Measurements from ENCODE around the gene ARHGEF11. TPM values are rescaled to one million over a fixed set of nuclear protein-coding genes. Genes with fewer than 3 reads are reported as not detected.

The ARHGEF11 gene
- total and polyA plus RNA-seq, 9 of the 15 experiments (the other 6 are each of a cell fraction or from before 2014, with no cell fraction given): 0.14 to 15.5 (median 9.0) TPM

GRCh38 chr1:156935505-156936128 lies 109.9 kb downstream of the ARHGEF11 start:
- DNase-seq (ENCODE audit: extremely low read depth in 1 of 4, low spot score in 3 of 4) (no peak), ATAC-seq (no peak), FAIRE-seq (no peak)
- 89% methylated on average over 17 of the region's 17 CpGs for WGBS (ENCODE audit: insufficient coverage, low coverage, missing lambda C conversion rate)
- H3K4me1 ChIP-seq (replicated peaks in 1 of 2; ENCODE audit: control insufficient read depth in 2 of 2, insufficient read depth in 2 of 2, low read length in 2 of 2): no peaks in the 10 kb centered on the region; a peak in 2 of 5 replicates
- no peaks in the 10 kb centered on the region; the same call in 1 of the 2 replicates for H4K20me1 ChIP-seq (replicated peaks; ENCODE audit: control insufficient read depth, insufficient read depth, low read length)
- H3K9me1 ChIP-seq (ENCODE audit: control insufficient read depth, insufficient read depth, low read length): peaks cover 3% of the 10 kb centered on the region
- H3K9ac ChIP-seq (ENCODE audit: insufficient read depth in 1 of 2, low read depth in 2 of 2, low read length in 2 of 2): no peak overlapping the region
- ChIA-PET CTCF (ENCODE audit: low intra/inter-chr PET ratio) (no interaction called here), POLR2A (interaction anchor here (0.6 to 1.5 kb wide), 3 partner anchors 13 to 55 kb away, joined by 3 to 5 read pairs (median 3); no protein-coding TSS in a partner anchor)
- no TSS peak for BruUV-seq (replicated peaks)
- in situ Hi-C loops (cut with MboI): no loop called here
- H3K36me3 ChIP-seq (ENCODE audit: control insufficient read depth, insufficient read depth, low read length): peaks cover 16% of the 10 kb centered on the region; the same call in 1 of the 3 replicates
- H3K4me3 ChIP-seq: no peak overlapping the region
- H3K4me2 ChIP-seq (ENCODE audit: insufficient read depth, low read length): no peak overlapping the region
- H3K79me2 ChIP-seq (ENCODE audit: control insufficient read depth, insufficient read depth, low read length): no peaks in the 10 kb centered on the region
- no peak overlapping the region for H3K27ac ChIP-seq (ENCODE audit: extremely low read depth, low read depth, low read length)
- no peak overlapping the region for H2AFZ ChIP-seq (ENCODE audit: low read depth, low read length)
- no peaks in the 10 kb centered on the region for H3K27me3 ChIP-seq (ENCODE audit: control insufficient read depth in 2 of 2, insufficient read depth in 2 of 2, low read length in 2 of 2)
- intact Hi-C loops (cut with micrococcal nuclease): no loop called here
- no peaks in the 10 kb centered on the region for H3K9me3 ChIP-seq (replicated peaks; ENCODE audit: control insufficient read depth, insufficient read depth, low read depth, low read length)
- no peak for TF ChIP-seq ZNF280A (IDR thresholded peaks at IDR 0.05; ENCODE audit: low read depth, partially characterized antibody)
- TF ChIP-seq PPARD (CRISPR knock-in tag; IDR thresholded peaks at IDR 0.05): no peak
- TF ChIP-seq ZBTB34 (CRISPR knock-in tag; IDR thresholded peaks at IDR 0.05): no peak
- TF ChIP-seq HMBOX1 (IDR thresholded peaks at IDR 0.05): no peak
- no peak for TF ChIP-seq E2F5 (CRISPR knock-in tag; IDR thresholded peaks at IDR 0.05)
- TF ChIP-seq MEF2A (IDR thresholded peaks at IDR 0.05; ENCODE audit: control insufficient read depth, low read depth, low read length): no peak
- no peak for TF ChIP-seq MLLT1 (IDR thresholded peaks at IDR 0.05)
- TF ChIP-seq MXI1 (IDR thresholded peaks at IDR 0.05; ENCODE audit: low read depth, low read length): no peak
- no peak for TF ChIP-seq ETV5 (CRISPR knock-in tag; IDR thresholded peaks at IDR 0.05; ENCODE audit: low read depth)
- TF ChIP-seq TEAD2 (tag; IDR thresholded peaks at IDR 0.05): no peak
- TF ChIP-seq TRIM24 (IDR thresholded peaks at IDR 0.05): no peak
- no peak for TF ChIP-seq ZNF740 (CRISPR knock-in tag; IDR thresholded peaks at IDR 0.05)
- TF ChIP-seq ZNF740 (tag; IDR thresholded peaks at IDR 0.05): no peak
- TF ChIP-seq EZH2 (IDR thresholded peaks at IDR 0.05; ENCODE audit: borderline replicate concordance, low read depth, low read length): no peak
- TF ChIP-seq DIDO1 (tag; IDR thresholded peaks at IDR 0.05; ENCODE audit: low read depth): no peak

All from K562 (cell line).